HepG2 (cell line): ENCODE measurements around the gene GGT7. TPM values are rescaled to one million over a fixed set of nuclear protein-coding genes. Genes with fewer than 3 reads are reported as not detected.

ENCODE experiments used
- BRD4 ChIP-seq: sonication (generic); formaldehyde crosslinking; IDR thresholded peaks from 2 replicates; pipeline ENCODE4 v1.4.0; 2020; ENCODE audit warnings: missing genetic modification reagents
- CBX5 ChIP-seq: sonication (generic); formaldehyde crosslinking; IDR thresholded peaks from 2 replicates; pipeline ENCODE4 v1.4.0; 2020; ENCODE audit warnings: missing genetic modification reagents, borderline replicate concordance
- DNMT3B ChIP-seq: conservative IDR thresholded peaks from 2 replicates; pipeline ENCODE4 v1.6.1; 2016; ENCODE audit warnings: missing biosample characterization, control low read depth
- HDAC2 ChIP-seq: sonication (generic); formaldehyde crosslinking; IDR thresholded peaks from 2 replicates; pipeline ENCODE4 v1.4.0; 2020; ENCODE audit warnings: missing genetic modification reagents
- HNF4G ChIP-seq, 2 experiments: sonication (generic) in 1 of 2; formaldehyde crosslinking in 1 of 2; IDR thresholded peaks; 2 replicates each; pipeline versions ENCODE4 v1.4.0 to v1.6.1; 2011 to 2020; ENCODE audit warnings: borderline replicate concordance in 2 of 2, low read depth in 2 of 2, mild to moderate bottlenecking in 2 of 2, low read length in 1 of 2, missing genetic modification reagents in 1 of 2, moderate library complexity in 1 of 2
- JUND ChIP-seq: sonication (generic); formaldehyde crosslinking; IDR thresholded peaks from 2 replicates; pipeline ENCODE4 v1.8.0; 2022; ENCODE audit warnings: mild to moderate bottlenecking, missing genetic modification reagents
- MED1 ChIP-seq: sonication (generic); formaldehyde crosslinking; IDR thresholded peaks from 2 replicates; pipeline ENCODE4 v1.4.0; 2020; ENCODE audit warnings: missing genetic modification reagents
- MXI1 ChIP-seq: IDR thresholded peaks from 3 replicates; pipeline ENCODE4 v1.6.1; 2012; ENCODE audit warnings: low read depth, low read length, inconsistent platforms, borderline replicate concordance
- PHF5A ChIP-seq: IDR thresholded peaks from one replicate; pipeline ENCODE4 v1.6.1; 2018; ENCODE audit warnings: low read depth, missing genetic modification reagents; ENCODE audit not compliant: unreplicated experiment
- REST ChIP-seq, 2 experiments: IDR thresholded peaks; 2 replicates each; pipeline ENCODE4 v1.6.1; 2011 to 2012; ENCODE audit warnings: low read length in 2 of 2, borderline replicate concordance in 1 of 2, low read depth in 1 of 2, mild to moderate bottlenecking in 1 of 2, moderate library complexity in 1 of 2
- SALL2 ChIP-seq: sonication (generic); formaldehyde crosslinking; IDR thresholded peaks from 2 replicates; pipeline ENCODE4 v1.8.1; 2023; ENCODE audit warnings: mild to moderate bottlenecking, missing genetic modification reagents, inconsistent platforms
- SOX13 ChIP-seq, 3 experiments: fragments of 450-650 bp in 1 of 3; sonication (generic) in 1 of 3; formaldehyde crosslinking in 1 of 3; IDR thresholded peaks in 2 of 3; conservative IDR thresholded peaks in 1 of 3; 2 replicates each; pipeline versions ENCODE4 v1.5.0 to v1.6.1; 2016 to 2020; ENCODE audit warnings: antibody characterized with exemption in 1 of 3, mild to moderate bottlenecking in 1 of 3, missing compliant biosample characterization in 1 of 3, missing genetic modification reagents in 1 of 3, moderate library complexity in 1 of 3
- SP4 ChIP-seq: sonication (generic); formaldehyde crosslinking; IDR thresholded peaks from 2 replicates; pipeline ENCODE4 v1.8.1; 2023; ENCODE audit warnings: mild to moderate bottlenecking, missing genetic modification reagents
- TCF12 ChIP-seq, 2 experiments: fragments of 450-650 bp in 1 of 2; sonication (generic) in 1 of 2; formaldehyde crosslinking in 1 of 2; IDR thresholded peaks; 2 replicates each; pipeline versions ENCODE4 v1.6.1 to v1.8.0; 2017 to 2022; ENCODE audit warnings: antibody characterized with exemption in 1 of 2, mild to moderate bottlenecking in 1 of 2, missing genetic modification reagents in 1 of 2, moderate library complexity in 1 of 2
- TMF1 ChIP-seq: sonication (generic); formaldehyde crosslinking; IDR thresholded peaks from 2 replicates; pipeline ENCODE4 v1.8.1; 2022; ENCODE audit warnings: low read depth, missing genetic modification reagents
- YEATS2 ChIP-seq: sonication (generic); formaldehyde crosslinking; IDR thresholded peaks from 2 replicates; pipeline ENCODE4 v1.4.0; 2020; ENCODE audit warnings: missing genetic modification reagents, borderline replicate concordance
- polyA plus RNA-seq, 8 experiments: library from polyadenylated mRNA; depleted of rRNA in 3 of 8; stranded (reverse) in 7 of 8; unstranded in 1 of 8; fragments of >200 nt; fragmentation: Illumina TruSeq in 4 of 8; extraction: Trizol in 4 of 8; gene quantifications; 2 replicates each; pipeline versions ENCODE4 v1.2.1 to v1.2.3, GENCODE V29; 2011 to 2016; ENCODE audit warnings: low read depth in 4 of 8, missing spikeins in 1 of 8, mixed read lengths in 1 of 8; ENCODE audit not compliant: insufficient read depth in 1 of 8
- total RNA-seq, 5 experiments: library from RNA; depleted of rRNA; stranded (reverse); fragments of >200 nt; fragmentation: Illumina TruSeq; extraction: Trizol; gene quantifications; 2 replicates each; pipeline ENCODE4 v1.2.3, GENCODE V29; 2016; ENCODE audit warnings: low read depth in 1 of 5
- TF ChIP-seq, protein P1 (sequence below): sonication (generic); formaldehyde crosslinking; IDR thresholded peaks from 2 replicates; pipeline ENCODE4 v1.4.0; 2020; ENCODE audit warnings: missing genetic modification reagents, borderline replicate concordance
- TF ChIP-seq, protein P2 (sequence below): sonication (generic); formaldehyde crosslinking; IDR thresholded peaks from 2 replicates; pipeline ENCODE4 v1.4.0; 2020; ENCODE audit warnings: mild to moderate bottlenecking, low read depth, missing genetic modification reagents
- TF ChIP-seq, protein P3 (sequence below): sonication (generic); formaldehyde crosslinking; IDR thresholded peaks from 2 replicates; pipeline ENCODE4 v1.4.0; 2020; ENCODE audit warnings: low read depth, mild to moderate bottlenecking, missing genetic modification reagents

The GGT7 gene
- total and polyA plus RNA-seq, 2 of the 13 experiments (the other 11 are each of a cell fraction or from before 2014, with no cell fraction given): 6.6 to 23.0 TPM

- TF ChIP-seq SOX13 (IDR thresholded peaks at IDR 0.05) (no peak), SOX13 (CRISPR knock-in tag; conservative IDR thresholded peaks at IDR 0.05 in 1 of 2, IDR thresholded peaks at IDR 0.05 in 1 of 2) (peak in 1 of 2 experiments; percentile 44; a peak in 1 of 4 replicates), TCF12 (IDR thresholded peaks at IDR 0.05) (no peak), TCF12 (CRISPR knock-in tag; IDR thresholded peaks at IDR 0.05) (no peak), MED1 (CRISPR knock-in tag) (peak; percentile 41), MXI1 (peak; percentile 80; the same call in 1 of the 3 replicates), DNMT3B (CRISPR knock-in tag) (peak; percentile 60; the same call in 1 of the 2 replicates), HDAC2 (CRISPR knock-in tag) (peak; percentile 38), SALL2 (CRISPR knock-in tag) (no peak), TMF1 (no peak), YEATS2 (peak; percentile 74; the same call in 1 of the 2 replicates), CBX5 (CRISPR knock-in tag) (0 out of 2 replicates have a peak, but pooled peaks have one; percentile 30), JUND (no peak), SP4 (CRISPR knock-in tag) (no peak; the same call in 1 of the 2 replicates), HNF4G (IDR thresholded peaks at IDR 0.05; ENCODE audit: borderline replicate concordance, low read depth, low read length) (no peak), HNF4G (CRISPR knock-in tag; IDR thresholded peaks at IDR 0.05; ENCODE audit: borderline replicate concordance, low read depth) (no peak), PHF5A (CRISPR knock-in tag) (no peak), BRD4 (CRISPR knock-in tag) (no peak), REST (IDR thresholded peaks at IDR 0.05; ENCODE audit: borderline replicate concordance in 1 of 2, low read depth in 1 of 2, low read length in 2 of 2) (0 out of 4 replicates have a peak, but pooled peaks of 1 of the 2 experiments have one; percentile 17)
- TF ChIP-seq, protein P1, sequence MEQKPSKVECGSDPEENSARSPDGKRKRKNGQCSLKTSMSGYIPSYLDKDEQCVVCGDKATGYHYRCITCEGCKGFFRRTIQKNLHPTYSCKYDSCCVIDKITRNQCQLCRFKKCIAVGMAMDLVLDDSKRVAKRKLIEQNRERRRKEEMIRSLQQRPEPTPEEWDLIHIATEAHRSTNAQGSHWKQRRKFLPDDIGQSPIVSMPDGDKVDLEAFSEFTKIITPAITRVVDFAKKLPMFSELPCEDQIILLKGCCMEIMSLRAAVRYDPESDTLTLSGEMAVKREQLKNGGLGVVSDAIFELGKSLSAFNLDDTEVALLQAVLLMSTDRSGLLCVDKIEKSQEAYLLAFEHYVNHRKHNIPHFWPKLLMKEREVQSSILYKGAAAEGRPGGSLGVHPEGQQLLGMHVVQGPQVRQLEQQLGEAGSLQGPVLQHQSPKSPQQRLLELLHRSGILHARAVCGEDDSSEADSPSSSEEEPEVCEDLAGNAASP (CRISPR knock-in tag): 0 out of 2 replicates have a peak, but pooled peaks have one; percentile 16
- TF ChIP-seq, protein P2, sequence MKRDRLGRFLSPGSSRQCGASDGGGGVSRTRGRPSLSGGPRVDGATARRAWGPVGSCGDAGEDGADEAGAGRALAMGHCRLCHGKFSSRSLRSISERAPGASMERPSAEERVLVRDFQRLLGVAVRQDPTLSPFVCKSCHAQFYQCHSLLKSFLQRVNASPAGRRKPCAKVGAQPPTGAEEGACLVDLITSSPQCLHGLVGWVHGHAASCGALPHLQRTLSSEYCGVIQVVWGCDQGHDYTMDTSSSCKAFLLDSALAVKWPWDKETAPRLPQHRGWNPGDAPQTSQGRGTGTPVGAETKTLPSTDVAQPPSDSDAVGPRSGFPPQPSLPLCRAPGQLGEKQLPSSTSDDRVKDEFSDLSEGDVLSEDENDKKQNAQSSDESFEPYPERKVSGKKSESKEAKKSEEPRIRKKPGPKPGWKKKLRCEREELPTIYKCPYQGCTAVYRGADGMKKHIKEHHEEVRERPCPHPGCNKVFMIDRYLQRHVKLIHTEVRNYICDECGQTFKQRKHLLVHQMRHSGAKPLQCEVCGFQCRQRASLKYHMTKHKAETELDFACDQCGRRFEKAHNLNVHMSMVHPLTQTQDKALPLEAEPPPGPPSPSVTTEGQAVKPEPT (CRISPR knock-in tag): no peak
- TF ChIP-seq, protein P3, sequence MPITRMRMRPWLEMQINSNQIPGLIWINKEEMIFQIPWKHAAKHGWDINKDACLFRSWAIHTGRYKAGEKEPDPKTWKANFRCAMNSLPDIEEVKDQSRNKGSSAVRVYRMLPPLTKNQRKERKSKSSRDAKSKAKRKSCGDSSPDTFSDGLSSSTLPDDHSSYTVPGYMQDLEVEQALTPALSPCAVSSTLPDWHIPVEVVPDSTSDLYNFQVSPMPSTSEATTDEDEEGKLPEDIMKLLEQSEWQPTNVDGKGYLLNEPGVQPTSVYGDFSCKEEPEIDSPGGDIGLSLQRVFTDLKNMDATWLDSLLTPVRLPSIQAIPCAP: no peak
Measured at GRCh38 chr20:34825530-34826362, 46.9 kb downstream of the GGT7 start, which contains the start of gene NCOA6 (continued).
